Frontal cortex (tissue), 4 donors: ENCODE measurements around the gene HPS1. TPM values are rescaled to one million over a fixed set of nuclear protein-coding genes. Genes with fewer than 3 reads are reported as not detected.
A peak's percentile ranks its signal among the peaks of the same experiment; 100 is the strongest.

ENCODE experiments used
- DNase-seq, 2 donors: peaks; one replicate each; pipeline ENCODE4 v3.0.0; 2012; ENCODE audit warnings: low spot score in 2 of 2
- FAIRE-seq: peaks from 2 replicates; lab custom pipeline; 2012; peaks lifted over from hg19 to GRCh38; lab: Jason Lieb, UNC
- total RNA-seq: library from RNA; depleted of rRNA; stranded (reverse); fragments of >200 nt; gene quantifications from one replicate; pipeline ENCODE4 v1.2.3, GENCODE V29; 2014
- donor health status: control.
- donor health status: control.
- donor health status: control.

The HPS1 gene
- 10.2 TPM for total RNA-seq

DNA sequence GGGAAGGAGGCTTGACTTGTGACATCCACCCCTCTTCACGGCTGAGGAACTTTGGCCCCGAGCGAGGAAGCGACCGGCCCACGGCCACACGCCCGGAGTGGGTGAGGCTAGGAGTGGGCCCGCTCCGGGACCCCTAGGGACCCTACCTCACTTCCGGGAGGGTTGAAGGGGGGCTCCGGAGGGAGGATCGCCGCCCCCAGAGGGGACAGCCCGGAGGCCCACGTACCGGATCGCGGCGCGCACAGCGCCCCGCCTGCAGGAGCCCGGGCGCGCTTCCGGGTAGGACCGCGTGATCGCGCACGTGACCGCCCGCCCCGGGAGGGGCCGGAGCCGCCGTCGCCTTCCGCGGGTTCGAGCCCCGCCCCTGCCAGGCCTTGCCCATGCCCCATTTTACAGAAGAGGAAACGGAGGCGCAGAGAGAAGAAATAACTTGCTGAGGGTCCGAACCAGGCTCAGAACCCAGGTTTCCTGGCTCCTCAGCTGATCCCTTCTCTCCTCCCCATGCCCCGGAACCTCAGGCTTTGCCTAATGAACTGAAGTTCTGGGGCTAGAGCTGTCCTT is at the start of gene HPS1:
Gene HPS1, minus strand, starts transcription at position 275 of the 561 bp plus-strand sequence. CDS start 3,695 bp downstream, outside the sequence.
- no peak for FAIRE-seq
- peak; percentile 87 to 91 for DNase-seq

GRCh38 chr10:98492763-98493162 is 46.0 kb upstream of the HPS1 start:
- DNase-seq (no peak), FAIRE-seq (no peak)

GRCh38 chr10:98489561-98490481 is 43.1 kb upstream of the HPS1 start:
- DNase-seq, result no peak
- FAIRE-seq, result no peak

DNA sequence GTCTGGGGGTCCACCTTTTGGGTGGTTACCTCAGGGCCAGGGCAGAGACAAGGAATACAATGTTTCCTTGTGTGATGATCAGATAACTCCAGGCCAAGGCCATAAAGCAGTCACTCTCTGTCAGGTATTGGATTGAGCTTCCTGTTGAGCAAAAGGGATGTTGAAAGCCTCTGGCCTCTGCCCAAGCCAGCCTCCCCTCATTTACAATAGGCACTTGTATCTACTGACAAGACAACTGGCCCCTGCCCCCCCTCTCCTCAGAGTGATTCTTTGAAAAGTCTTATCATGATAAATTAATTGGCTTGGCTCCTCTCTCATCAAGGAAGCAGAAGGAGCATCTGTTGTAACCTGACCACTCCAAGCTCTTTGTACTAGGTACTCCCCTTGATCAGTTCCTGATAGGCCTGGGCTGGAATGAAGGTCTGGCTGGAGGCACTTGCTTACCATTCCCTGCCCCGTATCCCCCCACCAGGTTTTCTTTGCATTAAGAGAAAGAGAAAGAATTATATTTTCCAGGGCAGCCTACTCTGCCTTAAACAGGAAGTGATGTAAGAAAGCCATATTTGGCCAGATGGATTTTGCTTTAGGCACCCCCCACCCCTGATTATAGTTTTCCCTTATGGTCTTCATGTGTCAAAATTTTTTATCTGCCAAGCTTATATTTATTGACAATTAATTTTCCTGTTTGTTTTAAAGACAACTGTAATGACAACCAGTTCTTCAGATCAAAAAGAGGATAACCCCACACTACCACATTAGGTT is 42.1 kb upstream of the HPS1 start:
- DNase-seq, result no peak
- no peak for FAIRE-seq

DNA sequence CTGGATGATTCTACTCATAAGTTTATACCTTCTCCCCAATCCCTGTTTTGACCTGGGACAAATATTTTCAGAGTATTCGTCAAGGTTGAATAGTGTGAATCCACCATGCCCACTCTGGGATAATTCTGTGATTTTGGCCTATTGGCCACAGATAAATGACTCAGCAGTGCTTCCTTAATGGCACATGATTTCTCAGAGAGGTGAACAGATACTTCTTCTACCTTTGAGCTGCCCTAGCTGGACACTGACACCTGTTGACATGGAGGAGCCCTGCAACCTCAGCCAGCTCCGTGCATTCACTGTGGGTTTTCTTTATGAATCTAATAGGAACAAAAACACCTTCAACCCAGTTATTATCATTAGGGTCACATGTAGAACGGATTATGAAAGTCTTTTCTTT is 40.9 kb upstream of the HPS1 start:
- DNase-seq (no peak), FAIRE-seq (no peak)

DNA sequence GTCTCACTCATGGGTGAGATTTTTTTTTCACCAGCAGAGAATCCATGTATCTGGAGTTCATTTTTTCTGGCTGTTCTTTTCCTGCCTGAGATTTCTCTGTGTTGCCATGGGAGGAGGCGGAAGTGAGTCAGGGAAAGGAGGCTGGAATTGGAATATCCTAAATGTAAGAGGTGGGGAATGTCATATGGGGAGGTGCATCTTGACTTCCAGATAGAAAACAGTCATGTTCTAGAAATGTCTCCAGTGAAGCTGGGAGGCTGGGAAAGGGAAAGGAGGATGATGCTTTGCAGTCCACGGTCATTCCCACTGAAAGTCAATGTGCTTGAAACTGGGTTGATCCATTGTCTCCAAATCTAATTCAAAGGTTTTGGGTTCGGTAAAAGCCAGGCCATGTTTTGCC is 39.7 kb upstream of the HPS1 start:
- FAIRE-seq (no peak), DNase-seq (no peak)

DNA sequence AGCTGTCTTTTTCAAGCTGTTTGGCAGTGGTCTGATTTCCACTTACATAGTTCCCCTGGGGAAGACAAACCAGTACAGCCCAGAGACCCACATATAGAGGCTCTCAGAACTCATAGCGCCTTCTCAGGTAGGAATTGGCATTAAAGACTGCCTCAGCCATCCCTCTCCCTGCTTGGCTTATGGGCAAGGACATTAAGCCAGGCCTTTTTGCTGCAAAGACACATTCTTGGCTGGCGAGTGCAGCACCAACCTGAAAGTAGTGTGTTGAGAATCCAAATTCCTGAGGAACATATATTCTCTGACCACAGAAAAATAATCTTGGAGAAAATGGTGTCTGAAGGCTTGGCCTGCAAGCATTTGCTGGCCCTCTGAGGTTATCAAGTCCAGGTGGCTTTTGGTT is 39.2 kb upstream of the HPS1 start:
- no peak for FAIRE-seq
- no peak for DNase-seq

DNA sequence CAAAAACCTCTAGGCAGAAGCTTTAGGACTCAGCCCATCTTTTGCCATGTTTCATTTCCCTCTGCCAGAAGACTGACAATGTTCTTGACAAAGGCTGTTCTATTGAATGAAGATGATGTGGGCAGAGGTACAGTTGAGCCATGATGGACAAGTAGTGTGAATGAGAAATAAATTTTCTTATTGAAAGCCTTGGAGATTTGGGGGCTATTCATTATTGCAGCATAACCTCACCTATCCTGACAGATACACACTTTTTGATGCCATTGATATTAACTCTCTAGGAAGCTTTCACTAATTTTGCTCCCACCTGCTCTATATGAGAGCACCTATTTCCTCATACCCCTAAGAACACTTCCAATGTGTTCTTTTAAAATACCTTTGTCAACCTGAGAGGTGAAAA is 36.9 kb upstream of the HPS1 start:
- FAIRE-seq (no peak), DNase-seq (no peak)

- FAIRE-seq (no peak), DNase-seq (no peak)
These were observed 35.4 kb upstream of the HPS1 start for GRCh38 chr10:98482096-98482495.

DNA sequence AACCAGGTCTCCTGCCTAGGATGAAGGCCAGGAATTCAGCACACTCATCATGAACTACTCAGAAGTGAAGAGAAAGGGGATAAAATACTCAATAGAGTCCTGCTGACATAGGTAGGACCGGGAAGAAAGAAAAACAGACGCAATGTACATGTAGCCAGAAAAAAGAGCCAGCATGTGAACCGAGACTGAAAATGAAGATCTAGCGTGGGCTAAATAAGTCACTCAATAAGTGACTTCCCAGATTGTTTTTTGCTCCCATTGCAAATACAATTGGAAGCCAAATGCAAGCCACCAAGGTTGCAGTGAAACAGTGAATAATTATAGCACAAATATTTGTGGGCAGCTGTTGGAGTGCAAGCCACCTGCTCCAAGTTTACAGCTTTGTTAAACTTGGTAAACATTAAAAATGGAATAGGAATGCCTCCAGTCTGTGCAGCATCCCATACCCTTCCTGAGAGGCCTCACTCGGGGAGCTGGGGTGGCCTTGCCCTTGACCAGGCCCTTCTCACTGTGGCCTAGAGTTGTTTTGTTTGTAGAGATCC is 34.7 kb upstream of the HPS1 start:
- FAIRE-seq, result no peak
- no peak for DNase-seq

- FAIRE-seq (no peak), DNase-seq (no peak)
These were observed 31.9 kb upstream of the HPS1 start for GRCh38 chr10:98478430-98479222.

- DNase-seq (no peak), FAIRE-seq (no peak)
These were observed 31.1 kb upstream of the HPS1 start for GRCh38 chr10:98477861-98478260.

DNA sequence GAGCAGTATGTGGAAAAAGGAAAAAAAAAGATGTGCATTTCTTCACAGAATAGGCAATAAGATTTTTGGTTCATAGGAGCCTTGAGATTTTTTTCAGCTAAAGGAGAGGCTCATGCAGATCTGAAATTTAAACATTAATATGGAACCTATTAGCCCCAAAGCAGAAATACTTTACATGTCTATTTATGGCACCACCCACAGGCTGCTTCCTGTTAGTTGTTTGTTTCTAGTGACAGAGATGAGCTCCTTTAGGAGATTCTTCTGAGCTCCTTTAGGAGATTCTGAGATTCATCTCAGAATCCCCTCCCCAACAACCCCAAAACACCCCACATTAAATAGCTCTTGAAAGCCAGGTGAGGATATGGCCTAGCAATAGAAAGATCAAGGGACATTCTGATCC is 27.9 kb upstream of the HPS1 start:
- FAIRE-seq (no peak), DNase-seq (no peak)

GRCh38 chr10:98472196-98472595 is 25.5 kb upstream of the HPS1 start:
- no peak for DNase-seq
- no peak for FAIRE-seq

DNA sequence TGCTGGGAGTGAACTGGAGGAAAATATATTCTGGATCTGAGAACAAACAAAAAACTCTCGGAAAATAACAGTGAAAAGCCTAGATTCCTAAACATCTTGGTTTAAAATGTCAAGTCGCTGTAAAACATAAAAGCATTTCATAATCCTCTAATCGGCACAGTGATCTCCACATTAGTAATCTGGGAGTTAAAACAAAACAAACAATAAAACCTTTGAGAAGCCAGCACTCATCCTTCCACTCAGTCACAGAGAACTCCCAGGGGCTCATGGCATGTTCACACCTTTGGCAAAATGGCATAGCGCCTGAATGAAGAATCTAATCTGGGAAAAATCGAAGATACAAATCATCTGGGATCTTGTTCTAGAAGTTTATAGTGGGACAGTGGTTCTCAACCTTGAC is 24.1 kb upstream of the HPS1 start:
- DNase-seq, result no peak
- FAIRE-seq, result no peak

DNA sequence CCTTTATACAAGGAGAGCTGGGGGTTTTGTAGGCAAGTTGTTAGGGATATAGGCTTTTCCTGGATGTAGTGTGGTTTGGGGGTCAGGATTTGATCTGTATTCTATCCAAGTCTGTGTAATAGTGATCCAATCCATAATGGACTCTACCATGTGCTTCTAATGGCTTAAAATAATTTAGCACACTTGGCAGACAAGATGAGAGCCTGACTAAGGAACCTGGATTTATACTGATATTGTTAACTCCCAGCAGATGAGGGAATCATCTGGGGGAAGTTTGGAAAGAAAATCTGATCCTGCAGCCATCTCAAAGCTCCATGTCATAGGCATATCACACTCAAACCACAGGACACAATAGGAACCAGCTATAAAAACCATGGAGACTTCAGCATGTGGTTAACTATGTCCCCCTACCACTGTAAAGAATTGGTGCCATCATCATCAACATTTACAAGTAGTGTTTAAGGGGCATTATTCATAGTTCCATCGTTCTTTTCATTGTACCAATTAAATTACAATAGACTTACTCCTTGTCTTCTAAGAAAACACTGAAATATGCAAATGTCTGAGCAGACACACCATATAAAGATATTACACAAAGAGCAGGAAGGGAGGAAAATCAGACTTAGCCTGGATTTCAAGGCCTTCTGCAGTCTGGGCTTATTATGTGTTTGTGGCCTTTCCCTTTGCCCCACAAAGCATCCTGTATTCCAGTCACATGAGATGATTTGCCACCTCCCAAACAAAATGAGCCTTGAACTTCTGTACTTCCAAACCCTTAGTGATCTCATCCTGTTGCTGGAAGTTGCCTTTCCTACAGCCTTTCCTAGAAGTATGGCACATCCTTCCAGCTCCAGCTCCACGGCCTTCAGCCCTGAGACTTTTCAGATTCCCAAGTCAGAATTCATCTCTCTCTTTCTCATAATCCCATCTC is 22.5 kb upstream of the HPS1 start:
- FAIRE-seq (no peak), DNase-seq (no peak)

DNA sequence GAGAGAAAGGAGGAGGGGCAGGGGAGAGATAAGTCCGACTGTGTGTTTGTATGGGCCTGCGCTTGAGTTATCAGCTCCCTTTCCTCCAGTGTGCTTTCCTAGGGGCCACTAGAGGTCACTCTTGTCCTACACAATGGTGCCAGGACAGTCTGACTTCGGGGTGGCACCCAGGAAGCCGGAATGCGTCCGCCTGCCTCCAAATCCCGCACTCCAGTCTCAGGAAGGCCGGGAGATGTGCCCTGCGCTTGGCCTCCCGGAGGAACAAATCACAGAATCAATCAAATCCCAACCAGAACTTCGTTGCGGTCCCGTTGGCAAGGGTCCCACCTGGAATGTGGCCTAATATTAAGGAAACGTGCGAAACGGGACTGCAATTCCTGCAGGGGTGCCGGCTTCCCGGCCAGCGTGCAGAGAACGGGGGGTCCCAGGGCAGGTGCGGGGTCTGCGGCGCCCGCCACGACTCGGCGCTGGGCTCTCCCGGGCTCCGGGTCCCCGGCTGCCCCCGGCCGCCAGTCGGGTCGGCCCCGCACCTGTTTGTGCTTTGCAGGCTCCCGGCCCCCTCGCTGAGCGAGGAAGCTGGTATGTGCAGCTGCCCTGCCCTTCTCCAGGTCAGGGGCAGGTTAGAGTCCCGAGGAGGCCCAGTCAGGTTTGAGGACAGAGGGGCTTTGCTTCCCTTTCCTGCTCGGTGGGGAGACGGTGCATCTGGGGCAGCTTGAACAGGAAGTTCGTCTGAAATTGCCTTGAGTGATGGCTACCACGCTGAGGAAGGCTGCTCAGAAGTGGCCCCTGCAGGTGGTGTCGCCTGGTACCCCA is 21.0 kb upstream of the HPS1 start:
- FAIRE-seq, result no peak
- peak; percentile 75 to 87 for DNase-seq
